Activated CD8-positive, alpha-beta T cell treated with anti-CD3 and anti-CD28 coated beads for 36 hours (primary cell): ENCODE data around the gene STARD5. TPM values are rescaled to one million over a fixed set of nuclear protein-coding genes. Genes with fewer than 3 reads are reported as not detected.

Source experiments
- ATAC-seq: fragments of 200-7000 bp; cut with Tn5 transposase; one replicate; pipeline ENCODE4 v1.10.0; 2021; ENCODE audit warnings: mild to moderate bottlenecking, moderate library complexity
- CTCF ChIA-PET: fragments of 350-600 bp; sonication (Branson Sonifier 250); formaldehyde crosslinking; loops from one replicate; lab custom pipeline; 2021; ENCODE audit warnings: antibody characterized with exemption; lab: Charles Lee
- POLR2A ChIA-PET: fragments of 350-600 bp; sonication (Branson Sonifier 250); formaldehyde crosslinking; loops from one replicate; lab custom pipeline; 2021; ENCODE audit warnings: antibody characterized with exemption; lab: Charles Lee
- DNase-seq: peaks from one replicate; pipeline ENCODE4 v3.0.0-alpha.2; 2020
- H3K27ac Mint-ChIP-seq: one replicate; pipeline ENCODE4 v1.8.0; 2021; ENCODE audit warnings: mild to moderate bottlenecking, mixed read lengths
- H3K27me3 Mint-ChIP-seq: one replicate; pipeline ENCODE4 v1.8.0; 2021; ENCODE audit warnings: mixed read lengths
- H3K36me3 Mint-ChIP-seq: one replicate; pipeline ENCODE4 v1.8.0; 2021; ENCODE audit warnings: low read depth, mixed read lengths
- H3K4me1 Mint-ChIP-seq: one replicate; pipeline ENCODE4 v1.8.0; 2021; ENCODE audit warnings: low read depth, mixed read lengths
- H3K4me3 Mint-ChIP-seq: one replicate; pipeline ENCODE4 v1.8.0; 2021; ENCODE audit warnings: mild to moderate bottlenecking, moderate library complexity, mixed read lengths
- H3K9me3 Mint-ChIP-seq: one replicate; pipeline ENCODE4 v1.8.0; 2021; ENCODE audit warnings: mixed read lengths
- intact Hi-C: fragments of 100-400 bp; cut with micrococcal nuclease; formaldehyde crosslinking; loops from one replicate; pipeline ENCODE4 v1.10.0; 2022
- total RNA-seq, 2 experiments: library from RNA; stranded (reverse); gene quantifications; one replicate each; pipeline ENCODE4 v1.2.3, GENCODE V29; 2021
- TF ChIP-seq, protein P1 (sequence below): fragments of 200-600 bp; IDR thresholded peaks from one replicate; pipeline ENCODE4 v1.8.0; 2022; ENCODE audit warnings: antibody characterized with exemption, mild to moderate bottlenecking

The STARD5 gene
- total RNA-seq, 2 experiments from 2014 or later, result 6.7 to 6.9 TPM

DNA sequence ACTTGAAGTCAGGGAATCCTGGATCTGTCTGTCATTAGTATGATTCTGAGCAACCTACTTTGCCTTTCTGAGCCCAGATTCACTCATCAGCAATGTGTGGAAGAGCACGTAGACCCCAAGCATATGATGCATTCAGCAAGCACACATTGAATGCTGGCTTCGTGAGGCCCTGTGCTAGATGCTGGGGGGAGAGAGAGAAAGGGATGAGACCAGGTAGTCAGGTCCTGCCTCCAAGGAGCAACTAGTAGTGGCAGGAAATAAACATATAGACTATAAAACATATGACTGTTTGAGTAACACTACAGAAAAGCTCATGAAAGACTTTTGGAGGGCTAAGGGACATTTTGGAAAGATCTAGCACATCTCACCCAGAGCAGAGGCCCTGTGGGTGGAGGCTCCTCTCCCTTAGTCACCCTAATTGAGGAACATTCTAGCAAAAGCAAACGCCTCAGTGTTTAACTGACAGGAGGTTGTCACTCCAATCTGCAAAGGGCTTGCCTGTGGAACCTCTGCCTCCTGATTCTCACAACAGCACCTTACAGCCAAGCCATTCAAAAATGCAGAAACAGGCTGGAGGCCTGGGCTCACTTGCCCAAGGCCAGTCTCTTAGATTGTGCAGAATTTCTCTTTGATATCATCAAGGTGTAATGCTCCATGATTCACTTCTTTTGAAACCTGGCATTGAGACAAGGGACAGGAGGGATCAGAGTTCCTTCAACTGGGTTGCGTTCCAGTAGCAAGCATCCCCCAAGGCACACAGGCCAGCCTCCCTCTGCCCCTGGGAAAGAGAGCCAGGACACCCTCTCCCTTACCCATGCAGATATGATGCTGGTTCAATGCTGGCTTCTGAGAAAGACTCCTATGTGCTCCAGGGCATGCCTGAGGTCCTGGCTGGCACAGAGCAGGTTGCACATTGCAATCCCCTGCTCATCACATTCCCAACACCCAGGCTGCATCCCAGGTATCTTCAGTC lies 26.1 kb downstream of the STARD5 start:
- Mint-ChIP-seq H3K4me3 (peak overlapping the region; percentile 98), H3K4me1 (peaks cover 51% of the 10 kb centered on the region), H3K9me3 (no peaks in the 10 kb centered on the region), H3K27me3 (no peaks in the 10 kb centered on the region), H3K27ac (peak overlapping the region; percentile 98), H3K36me3 (peaks cover 80% of the 10 kb centered on the region)
- intact Hi-C loops, result loop anchor here (10.0 kb wide), 2 partner anchors 303 to 1237 kb away; no protein-coding TSS in a partner anchor
- CTCF ChIA-PET, result interaction anchor here (2.5 to 7.3 kb wide), 4 partner anchors 10 to 32 kb away, joined by 10 to 58 read pairs (median 17); no protein-coding TSS in a partner anchor
- POLR2A ChIA-PET, result interaction anchor here (0.9 to 6.6 kb wide), 4 partner anchors 8 to 19 kb away, joined by 3 to 37 read pairs (median 9); no protein-coding TSS in a partner anchor
- TF ChIP-seq, protein P1, sequence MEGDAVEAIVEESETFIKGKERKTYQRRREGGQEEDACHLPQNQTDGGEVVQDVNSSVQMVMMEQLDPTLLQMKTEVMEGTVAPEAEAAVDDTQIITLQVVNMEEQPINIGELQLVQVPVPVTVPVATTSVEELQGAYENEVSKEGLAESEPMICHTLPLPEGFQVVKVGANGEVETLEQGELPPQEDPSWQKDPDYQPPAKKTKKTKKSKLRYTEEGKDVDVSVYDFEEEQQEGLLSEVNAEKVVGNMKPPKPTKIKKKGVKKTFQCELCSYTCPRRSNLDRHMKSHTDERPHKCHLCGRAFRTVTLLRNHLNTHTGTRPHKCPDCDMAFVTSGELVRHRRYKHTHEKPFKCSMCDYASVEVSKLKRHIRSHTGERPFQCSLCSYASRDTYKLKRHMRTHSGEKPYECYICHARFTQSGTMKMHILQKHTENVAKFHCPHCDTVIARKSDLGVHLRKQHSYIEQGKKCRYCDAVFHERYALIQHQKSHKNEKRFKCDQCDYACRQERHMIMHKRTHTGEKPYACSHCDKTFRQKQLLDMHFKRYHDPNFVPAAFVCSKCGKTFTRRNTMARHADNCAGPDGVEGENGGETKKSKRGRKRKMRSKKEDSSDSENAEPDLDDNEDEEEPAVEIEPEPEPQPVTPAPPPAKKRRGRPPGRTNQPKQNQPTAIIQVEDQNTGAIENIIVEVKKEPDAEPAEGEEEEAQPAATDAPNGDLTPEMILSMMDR, result no peak
- DNase-seq (peak; percentile 55), ATAC-seq (no peak)

DNA sequence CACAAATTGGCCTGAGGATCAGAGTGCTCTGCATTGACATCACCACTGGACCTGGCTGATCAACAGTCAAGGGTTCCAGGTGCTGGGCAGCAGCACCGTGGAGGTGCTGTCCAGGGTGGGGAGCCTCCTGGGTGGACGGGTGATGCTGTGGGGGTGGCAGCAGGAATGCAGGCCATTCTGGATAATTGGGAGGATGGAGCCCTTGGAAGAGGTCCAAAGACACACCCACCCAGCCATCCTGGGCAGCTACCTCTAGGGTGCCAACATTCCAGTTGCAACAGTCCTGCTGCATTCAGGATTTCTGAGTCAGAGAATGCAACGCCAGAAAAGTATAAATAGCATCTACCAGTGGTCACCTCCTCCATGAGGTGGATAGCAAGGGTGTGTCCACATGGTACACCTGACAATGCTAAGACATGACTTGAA lies 26.8 kb downstream of the STARD5 start:
- DNase-seq (no peak), ATAC-seq (no peak)
- peaks cover 51% of the 10 kb centered on the region for H3K4me1 Mint-ChIP-seq
- H3K27ac Mint-ChIP-seq, result peak overlapping the region; percentile 98
- peaks cover 72% of the 10 kb centered on the region for H3K36me3 Mint-ChIP-seq
- intact Hi-C loops, result loop anchor here (10.0 kb wide), 2 partner anchors 302 to 1238 kb away; no protein-coding TSS in a partner anchor
- POLR2A ChIA-PET, result interaction anchor here (0.8 to 6.6 kb wide), 6 partner anchors 10 to 295 kb away, joined by 3 to 37 read pairs (median 4); no protein-coding TSS in a partner anchor
- H3K9me3 Mint-ChIP-seq, result no peaks in the 10 kb centered on the region
- H3K27me3 Mint-ChIP-seq, result no peaks in the 10 kb centered on the region
- H3K4me3 Mint-ChIP-seq, result peak overlapping the region; percentile 98
- CTCF ChIA-PET, result interaction anchor here (0.7 to 7.7 kb wide), 5 partner anchors 10 to 31 kb away, joined by 3 to 90 read pairs (median 10); no protein-coding TSS in a partner anchor
- TF ChIP-seq, protein P1, result no peak

- DNase-seq (peak; percentile 89), ATAC-seq (peak; percentile 49)
- Mint-ChIP-seq H3K9me3 (no peaks in the 10 kb centered on the region), H3K27ac (peak overlapping the region; percentile 98), H3K36me3 (peaks cover 67% of the 10 kb centered on the region), H3K4me1 (peaks cover 51% of the 10 kb centered on the region), H3K27me3 (no peaks in the 10 kb centered on the region), H3K4me3 (peak overlapping the region; percentile 98)
- intact Hi-C loops, result loop anchor here (10.0 kb wide), 2 partner anchors 302 to 1238 kb away; no protein-coding TSS in a partner anchor
- TF ChIP-seq, protein P1, result no peak
- ChIA-PET CTCF (interaction anchor here (0.7 to 7.7 kb wide), 4 partner anchors 10 to 30 kb away, joined by 3 to 90 read pairs (median 10); no protein-coding TSS in a partner anchor), POLR2A (interaction anchor here (0.8 to 6.6 kb wide), 6 partner anchors 10 to 295 kb away, joined by 3 to 37 read pairs (median 4); no protein-coding TSS in a partner anchor)
These were observed 27.3 kb downstream of the STARD5 start for GRCh38 chr15:81296673-81297072.

GRCh38 chr15:81296186-81296585 lies 27.8 kb downstream of the STARD5 start:
- H3K4me3 Mint-ChIP-seq, result peak overlapping the region; percentile 98
- ATAC-seq (no peak), DNase-seq (no peak)
- no peaks in the 10 kb centered on the region for H3K9me3 Mint-ChIP-seq
- CTCF ChIA-PET, result interaction anchor here (1.1 to 7.7 kb wide), 6 partner anchors 9 to 30 kb away, joined by 3 to 90 read pairs (median 6); no protein-coding TSS in a partner anchor
- TF ChIP-seq, protein P1, result no peak
- H3K4me1 Mint-ChIP-seq, result peaks cover 51% of the 10 kb centered on the region
- POLR2A ChIA-PET, result interaction anchor here (0.9 to 6.6 kb wide), 5 partner anchors 9 to 294 kb away, joined by 4 to 37 read pairs (median 4); no protein-coding TSS in a partner anchor
- H3K27ac Mint-ChIP-seq, result peak overlapping the region; percentile 98
- no peaks in the 10 kb centered on the region for H3K27me3 Mint-ChIP-seq
- intact Hi-C loops, result loop anchor here (10.0 kb wide), 2 partner anchors 301 to 1239 kb away; no protein-coding TSS in a partner anchor
- H3K36me3 Mint-ChIP-seq, result peaks cover 63% of the 10 kb centered on the region
